Measurements from ENCODE around the gene LSAMP.
"Not testable (repeated sequence)": the region's sequence is repeated elsewhere in the genome, so short reads cannot be mapped to it uniquely, and the experiment has no call there.

Gene LSAMP

DNA sequence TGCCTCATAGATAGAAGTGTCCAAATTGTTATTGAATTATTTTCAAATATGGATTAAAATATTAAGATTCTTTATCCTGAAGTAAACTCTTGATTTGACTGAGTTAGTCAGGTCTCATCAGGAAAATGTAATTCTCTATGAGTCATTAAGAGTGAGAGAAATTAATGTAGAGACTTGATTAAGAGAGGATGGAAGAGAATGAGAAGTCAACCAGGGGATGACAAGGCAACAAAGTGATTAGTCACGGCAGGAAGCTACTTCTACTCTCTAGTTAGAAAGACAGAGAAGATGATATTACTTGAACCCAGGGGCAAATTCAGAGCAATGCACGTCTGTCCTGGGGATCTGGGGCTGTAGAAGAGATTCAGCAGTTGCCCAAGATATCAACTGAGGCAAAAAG is 202.5 kb downstream of the LSAMP start:
- DNase-seq: no peak

DNA sequence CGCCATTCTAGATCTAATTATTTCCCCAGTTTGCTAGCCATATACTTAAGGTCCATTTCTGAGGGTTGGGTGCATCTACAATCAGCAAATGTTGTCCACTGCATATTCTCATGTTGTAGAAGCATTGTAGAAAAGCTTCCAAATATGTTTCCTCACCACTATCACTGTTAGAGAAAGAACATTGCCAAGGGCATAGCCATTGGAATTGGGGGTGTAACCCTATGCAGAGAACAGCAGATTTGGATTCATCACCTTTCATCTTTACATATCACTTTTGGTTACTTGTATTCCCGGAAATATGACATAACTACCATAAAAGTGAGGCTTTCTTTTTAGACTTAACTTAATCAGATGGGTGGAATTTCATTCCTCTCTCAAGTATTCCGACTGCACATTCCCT is 203.6 kb downstream of the LSAMP start:
- no peak for DNase-seq

DNA sequence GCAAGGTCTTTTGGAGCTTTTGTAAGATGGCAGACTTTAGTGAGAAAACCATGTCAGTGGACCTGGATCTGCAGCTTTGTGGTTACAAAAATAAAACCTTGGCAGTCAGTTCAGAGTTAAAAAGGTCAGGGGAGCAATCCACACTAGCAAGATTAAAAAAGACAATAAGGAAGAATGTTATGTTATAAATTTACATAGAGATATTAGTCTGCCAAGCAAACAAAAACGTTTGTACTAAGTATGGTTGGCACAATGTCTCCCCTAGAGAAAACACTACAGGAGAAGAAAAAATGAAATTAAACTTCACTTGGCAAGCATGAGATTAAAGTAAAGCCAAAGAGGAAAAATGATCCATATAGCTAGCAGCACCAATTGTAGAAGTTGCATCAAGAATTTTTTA is 205.0 kb downstream of the LSAMP start:
- DNase-seq: no peak

DNA sequence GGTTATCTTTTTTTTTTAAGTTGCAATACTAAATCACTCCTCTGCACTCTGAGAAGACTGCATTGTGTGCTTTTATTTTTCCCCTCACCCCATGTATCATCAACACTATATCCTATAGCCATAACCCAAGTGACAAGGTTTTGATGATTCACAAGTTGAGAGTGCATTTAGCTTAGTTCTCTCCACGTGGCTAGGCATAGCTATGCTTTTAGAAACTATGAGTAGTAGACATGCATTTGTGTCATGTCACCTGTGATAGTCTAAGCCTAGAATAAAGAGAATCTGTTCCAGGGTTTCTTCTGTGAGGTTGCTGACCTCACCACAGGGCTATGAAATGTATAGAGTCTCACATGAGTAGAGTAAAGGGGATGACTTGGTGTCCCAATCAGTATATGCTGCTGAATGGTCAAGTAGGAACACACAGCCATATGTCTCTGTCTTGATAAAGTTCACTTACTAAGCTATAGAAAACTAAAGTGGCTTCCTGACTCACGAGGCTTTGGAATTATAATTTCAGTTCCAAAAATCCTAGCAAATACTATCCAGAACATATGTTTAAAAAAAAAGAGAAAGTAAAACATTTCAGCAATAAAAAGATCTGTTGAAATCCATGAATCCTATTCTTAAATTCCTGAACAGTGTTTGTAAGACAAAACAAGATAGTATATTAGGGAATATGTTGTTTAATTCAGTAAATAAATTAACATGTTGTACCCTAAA is 206.3 kb downstream of the LSAMP start:
- DNase-seq: no peak

DNA sequence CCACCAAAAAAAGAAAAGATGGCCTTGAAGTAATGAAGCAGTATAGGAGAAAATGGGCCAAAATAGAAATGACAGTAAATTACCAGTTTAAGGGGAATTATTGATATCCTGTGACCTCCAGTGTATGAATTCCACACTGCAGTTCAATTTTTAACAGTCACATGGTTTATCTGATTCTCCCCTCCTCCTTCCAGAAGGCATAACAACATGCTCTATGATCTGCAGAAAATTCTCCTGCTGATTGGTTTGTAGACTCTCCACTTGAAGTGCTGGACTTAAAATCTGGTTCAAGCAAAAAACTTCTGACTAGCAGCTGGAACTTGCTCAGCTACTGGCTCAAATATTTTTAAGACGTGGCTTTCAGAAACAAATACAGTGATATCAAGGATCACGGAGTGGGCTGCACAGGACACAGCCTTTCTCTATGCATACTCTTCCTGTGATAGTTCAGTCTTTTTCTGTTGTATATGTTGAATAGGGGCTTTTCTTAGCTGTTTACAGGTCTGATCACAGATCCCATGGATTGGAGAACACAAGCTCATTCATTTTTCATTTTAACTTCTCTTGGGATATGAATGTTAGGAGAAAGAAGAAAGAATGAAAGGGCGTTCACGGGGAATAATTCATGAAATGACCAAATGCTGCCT is 211.5 kb downstream of the LSAMP start:
- DNase-seq: no peak

DNA sequence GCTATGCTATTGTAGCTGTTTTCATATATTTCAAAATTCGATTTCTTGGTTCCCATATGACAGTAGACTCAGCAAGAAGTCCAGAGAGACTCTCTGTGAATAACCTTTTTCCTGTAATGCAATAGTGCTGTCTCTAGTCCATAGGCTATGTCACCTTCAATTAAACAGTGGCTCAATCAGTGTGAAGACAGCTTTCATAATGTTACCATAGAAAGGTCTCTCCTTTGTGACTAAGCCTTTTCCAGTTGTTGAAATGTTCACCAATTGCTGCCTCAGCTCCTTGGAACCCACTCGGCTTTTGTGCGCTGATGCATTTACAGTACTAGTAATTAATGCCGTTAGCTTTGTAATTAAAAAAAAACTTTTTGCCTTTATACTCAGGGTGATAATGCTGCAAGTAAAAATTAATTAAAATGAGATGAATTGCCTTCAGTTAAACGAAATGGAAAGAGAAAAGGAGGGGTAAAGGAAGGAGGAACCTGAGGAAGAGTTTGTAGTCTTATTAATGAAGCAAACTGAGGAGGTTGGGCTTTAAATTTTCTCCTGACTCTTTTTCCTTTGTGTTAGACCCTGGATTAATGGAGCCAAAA is 214.8 kb downstream of the LSAMP start:
- DNase-seq: no peak

DNA sequence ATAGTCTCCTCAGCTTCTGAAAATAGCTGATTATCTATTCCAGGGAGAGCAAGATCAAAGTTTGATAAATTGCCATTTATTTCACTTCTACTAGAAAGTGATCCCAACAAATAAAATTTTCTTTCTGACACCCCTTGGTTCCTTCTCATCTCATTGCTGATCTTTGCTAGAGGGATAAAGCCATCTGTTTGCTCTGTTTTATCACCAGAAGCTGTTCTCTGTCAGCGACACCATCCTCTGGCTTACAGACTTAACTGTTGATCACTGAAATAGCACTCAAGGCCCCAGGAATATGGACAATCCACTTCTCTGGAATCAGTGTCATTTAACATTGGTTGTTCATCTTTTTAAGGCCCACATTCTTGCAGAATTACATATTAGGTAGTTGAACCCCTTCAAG is 219.0 kb downstream of the LSAMP start:
- DNase-seq: no peak

DNA sequence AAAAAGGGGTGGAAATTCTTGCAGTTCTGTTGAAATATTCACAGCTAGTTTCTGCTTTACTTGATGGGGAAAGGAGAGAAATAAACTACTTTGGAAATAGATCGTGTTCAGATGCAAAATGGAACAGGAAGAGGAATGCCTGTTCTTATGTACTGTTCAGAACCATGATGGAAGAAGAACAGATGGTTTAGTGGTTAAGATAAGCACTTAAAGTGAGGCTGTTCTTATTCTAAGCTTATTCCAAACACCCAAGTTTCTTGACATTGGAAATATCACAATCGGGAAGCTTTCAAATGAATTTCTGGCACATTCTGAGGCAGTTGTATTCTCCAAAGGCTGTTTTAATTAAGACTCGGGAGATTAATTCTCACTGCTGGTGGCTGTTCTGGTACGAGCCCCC is 228.5 kb downstream of the LSAMP start:
- DNase-seq: no peak

DNA sequence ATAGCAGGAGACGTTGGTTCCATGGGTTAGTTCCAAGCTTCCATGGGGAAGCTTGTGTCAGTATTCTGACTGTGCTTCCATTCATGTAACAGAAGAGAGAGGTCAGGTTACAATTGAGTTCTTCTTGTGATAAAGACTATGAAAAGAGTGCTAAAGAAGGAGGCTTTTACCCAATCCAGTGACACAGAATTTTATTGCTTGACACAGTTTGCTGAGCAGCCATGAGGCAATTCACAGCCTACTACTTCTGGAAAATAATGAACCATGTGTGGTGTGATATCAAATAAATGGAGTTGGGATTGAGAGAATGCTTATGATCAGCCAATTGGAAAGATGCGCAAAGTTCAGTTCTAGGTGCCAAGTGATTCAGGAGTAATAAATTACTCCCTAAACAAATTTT is 233.4 kb downstream of the LSAMP start:
- DNase-seq: no peak

DNA sequence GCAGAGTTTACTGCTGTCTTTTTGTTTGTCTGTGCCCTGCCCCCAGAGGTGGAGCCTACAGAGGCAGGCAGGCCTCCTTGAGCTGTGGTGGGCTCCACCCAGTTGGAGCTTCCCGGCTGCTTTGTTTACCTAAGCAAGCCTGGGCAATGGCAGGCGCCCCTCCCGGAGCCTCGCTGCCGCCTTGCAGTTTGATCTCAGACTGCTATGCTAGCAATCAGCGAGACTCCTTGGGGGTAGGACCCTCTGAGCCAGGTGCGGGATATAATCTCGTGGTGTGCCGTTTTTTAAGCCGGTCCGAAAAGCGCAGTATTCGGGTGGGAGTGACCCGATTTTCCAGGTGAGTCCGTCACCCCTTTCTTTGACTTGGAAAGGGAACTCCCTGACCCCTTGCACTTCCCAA is 236.5 kb downstream of the LSAMP start:
- not testable (repeated sequence) for DNase-seq

DNA sequence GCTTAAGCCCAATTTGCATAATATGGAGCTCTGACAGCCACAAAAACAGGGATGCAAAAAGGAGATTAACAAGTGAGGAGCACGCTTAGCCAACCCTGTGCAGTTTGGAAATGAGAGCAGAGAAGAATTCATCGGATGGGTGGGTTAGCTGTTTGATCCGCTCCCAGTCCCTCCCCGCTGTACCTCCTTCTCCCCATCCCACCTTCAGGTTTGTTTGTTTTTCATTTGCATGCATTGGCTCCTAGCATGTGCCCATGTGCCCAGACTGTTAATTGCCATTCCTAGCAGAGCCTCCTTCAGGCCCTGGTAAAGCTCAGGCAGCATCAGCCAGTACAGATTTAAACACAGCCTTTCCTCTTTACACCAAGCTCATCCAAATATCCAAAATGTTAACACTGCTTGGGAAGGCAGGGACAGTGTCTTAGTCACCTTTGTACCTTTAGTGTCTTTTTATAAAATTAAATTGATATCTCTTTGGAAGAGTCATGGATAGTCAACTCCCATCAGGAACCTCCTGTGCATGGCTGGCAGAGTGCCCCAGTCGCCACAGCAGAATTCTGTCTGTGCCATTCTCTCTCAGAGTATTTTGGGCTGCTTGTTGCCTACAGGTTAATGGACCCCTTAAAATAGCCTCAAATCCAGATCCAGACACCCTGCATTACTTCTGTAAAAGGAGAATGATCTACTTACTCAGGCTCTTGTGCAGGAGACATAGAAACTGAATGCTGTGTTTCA is 244.2 kb downstream of the LSAMP start:
- peak in 18 of 58 donors; percentile 1 to 34 (median 14) for DNase-seq

DNA sequence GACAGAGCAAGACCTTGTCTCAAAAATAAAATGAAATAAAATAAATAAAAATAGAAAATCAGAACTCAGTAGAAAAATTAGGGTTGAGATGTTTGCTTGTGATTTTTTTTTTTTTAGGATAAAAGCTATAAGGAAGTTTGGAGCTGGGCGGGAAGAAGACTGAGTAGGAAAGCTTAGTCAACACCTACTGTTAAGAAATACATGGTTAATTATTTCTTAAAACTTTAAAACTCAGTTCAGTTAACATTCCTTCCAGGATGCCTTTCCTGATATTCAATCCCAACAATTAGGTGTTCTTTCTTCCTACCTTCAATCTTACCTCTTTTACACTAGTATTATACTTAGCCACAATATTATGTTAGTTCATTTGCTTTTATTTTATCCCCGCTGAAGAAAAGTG is 246.2 kb downstream of the LSAMP start:
- DNase-seq: no peak

DNA sequence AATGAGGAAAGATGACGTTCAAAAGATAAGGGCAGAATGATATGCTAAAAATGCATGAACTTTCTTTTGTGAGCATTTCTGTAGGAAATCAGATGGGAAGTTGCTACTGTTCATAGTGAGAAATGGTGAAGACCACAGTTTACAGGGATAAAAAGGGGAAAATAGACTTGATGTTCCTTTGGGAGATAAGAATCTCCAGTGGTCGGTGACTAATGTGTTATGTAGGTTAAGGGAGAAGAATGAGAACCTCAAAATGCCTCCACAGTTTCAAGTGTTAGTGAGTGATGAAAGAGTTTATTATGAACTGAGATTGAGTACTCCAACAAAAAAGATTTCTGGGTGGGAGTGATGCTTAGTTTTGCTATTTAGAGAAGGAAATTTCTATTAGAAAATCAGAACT is 247.2 kb downstream of the LSAMP start:
- DNase-seq: no peak

DNA sequence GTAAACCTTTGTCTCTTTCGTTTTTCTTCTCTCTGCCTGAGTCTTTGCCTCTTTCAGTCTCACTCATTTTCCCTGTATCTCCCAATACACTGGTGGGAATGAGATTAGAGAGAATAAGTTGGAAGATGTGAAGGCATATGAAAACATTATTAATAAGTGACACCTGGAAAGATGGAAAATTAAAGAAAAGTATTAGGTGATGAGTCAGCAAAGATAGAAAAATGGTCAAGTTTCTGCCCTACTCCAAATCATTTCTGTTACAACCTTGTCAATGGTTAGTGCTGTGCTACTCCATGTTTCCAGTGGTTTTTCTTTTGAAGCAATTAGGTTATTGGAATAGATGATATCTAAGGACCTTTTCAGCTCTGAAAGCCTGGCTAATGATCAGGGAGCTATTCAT is 252.8 kb downstream of the LSAMP start:
- DNase-seq: no peak

DNA sequence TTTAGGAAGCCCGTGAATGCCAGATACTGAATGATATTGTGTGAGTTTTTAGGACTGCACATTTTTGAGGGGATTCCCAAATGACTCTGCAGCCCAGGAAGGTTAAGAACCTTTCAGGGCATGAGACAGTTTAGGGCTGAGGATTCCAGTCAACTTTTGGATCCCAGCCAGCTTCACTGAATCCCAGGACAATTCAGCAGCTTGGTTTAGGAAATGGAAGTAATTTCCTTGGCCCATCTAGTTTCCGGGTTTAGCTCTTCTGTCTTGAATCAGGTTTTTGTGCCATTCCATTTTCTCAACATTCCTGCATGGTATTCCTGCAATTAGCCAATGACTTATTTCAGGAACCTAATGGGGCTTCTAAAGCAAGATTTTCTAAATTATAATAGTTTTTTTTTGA is 253.9 kb downstream of the LSAMP start:
- DNase-seq: no peak

DNA sequence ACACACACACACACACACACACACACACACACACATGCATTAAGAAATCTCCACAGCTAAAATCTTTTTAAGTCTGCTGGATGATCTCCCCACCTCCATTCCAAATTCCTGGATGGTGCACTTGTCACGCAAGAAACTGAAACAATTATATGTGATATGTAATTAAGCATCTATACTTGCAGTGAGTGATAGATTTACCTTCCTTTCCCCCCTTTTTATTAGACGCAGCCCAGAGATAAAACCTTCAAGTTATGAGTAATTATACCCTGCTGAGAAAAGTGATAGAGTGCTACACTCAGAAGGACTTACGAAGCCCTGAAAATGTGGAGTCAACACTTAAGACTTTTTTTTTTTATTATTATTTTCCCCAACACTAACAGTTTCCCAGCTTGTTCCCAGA is 255.2 kb downstream of the LSAMP start:
- DNase-seq: no peak

DNA sequence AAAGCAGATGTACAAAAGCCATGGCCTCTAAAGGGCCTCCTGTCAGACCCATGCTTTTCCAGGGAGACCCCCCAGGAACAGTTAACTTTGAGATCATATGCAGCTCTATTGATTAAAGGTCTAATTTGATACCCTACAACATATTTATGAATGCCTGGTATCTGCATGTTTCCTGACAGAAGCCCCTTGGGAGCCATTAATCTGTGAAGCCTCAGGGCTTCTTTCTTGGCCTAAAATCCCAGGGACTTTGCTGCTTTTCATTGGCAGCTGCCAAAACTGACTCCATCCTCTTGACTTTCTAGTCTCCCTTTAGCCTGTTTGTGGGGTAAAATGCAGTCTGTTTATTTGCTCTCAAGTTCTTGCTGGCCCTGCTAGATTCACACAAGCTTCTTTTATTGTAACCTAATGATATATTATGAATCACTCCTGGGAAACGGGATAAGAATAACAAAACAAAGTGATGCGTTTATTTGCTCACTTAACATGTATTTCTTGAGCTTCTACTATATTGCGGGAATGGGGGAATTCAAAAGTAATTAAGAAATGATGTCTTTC is 257.0 kb downstream of the LSAMP start:
- no peak for DNase-seq

DNA sequence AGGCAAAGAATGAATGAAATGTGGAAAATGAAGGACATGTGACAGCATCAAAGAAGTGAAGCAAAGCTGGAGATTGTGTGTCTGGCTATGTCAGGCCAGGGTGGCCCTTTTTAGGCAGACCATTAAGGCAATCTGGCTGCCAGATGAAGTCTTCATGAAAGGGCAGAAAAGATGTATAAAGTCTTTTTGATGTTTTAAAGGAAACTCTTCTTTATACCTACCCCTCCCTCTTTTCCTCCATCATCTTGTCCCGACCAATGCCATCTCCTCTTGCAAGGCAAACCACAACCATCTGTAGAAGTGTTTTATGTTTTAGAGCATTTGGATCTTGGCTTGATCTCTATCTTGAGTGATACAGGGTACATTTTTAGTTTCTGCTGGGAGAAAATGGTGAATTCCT is 259.2 kb downstream of the LSAMP start:
- no peak for DNase-seq

DNA sequence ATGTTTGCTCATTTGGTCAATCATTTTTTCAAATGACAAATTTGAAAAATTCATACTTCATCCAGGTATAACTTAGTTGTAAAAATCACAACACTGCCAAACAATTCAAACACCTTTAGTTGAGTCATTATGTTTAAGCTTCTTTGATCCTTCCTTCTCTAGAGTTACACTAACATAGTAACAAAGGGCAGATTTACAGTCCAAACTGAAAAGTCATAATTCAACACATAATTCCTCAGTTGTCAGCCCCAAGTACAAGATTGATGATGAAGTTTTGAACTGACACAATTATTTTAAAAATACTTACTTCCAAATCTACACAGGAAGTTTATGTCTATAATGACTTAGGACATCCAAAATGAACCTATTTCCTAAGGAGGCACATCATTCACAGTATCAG is 264.1 kb downstream of the LSAMP start:
- DNase-seq: no peak

DNA sequence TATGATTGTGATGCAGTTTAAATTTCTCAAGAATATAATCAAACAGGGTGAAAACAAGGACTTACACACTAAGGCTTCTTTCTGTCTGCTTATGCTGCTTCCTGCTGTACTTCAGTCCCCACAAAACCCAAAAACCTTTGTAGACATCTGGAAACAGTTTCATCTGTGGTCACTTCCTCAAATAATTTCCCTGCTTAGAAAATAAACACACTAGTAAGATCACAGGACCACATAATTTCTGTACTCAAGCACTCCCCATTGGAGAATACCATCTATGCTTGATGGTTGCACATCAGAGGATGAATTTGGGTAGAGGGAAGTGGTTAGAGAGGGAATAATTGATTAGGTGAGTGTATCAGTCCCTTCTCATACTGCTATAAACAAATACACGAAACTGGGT is 266.2 kb downstream of the LSAMP start:
- DNase-seq: no peak

DNA sequence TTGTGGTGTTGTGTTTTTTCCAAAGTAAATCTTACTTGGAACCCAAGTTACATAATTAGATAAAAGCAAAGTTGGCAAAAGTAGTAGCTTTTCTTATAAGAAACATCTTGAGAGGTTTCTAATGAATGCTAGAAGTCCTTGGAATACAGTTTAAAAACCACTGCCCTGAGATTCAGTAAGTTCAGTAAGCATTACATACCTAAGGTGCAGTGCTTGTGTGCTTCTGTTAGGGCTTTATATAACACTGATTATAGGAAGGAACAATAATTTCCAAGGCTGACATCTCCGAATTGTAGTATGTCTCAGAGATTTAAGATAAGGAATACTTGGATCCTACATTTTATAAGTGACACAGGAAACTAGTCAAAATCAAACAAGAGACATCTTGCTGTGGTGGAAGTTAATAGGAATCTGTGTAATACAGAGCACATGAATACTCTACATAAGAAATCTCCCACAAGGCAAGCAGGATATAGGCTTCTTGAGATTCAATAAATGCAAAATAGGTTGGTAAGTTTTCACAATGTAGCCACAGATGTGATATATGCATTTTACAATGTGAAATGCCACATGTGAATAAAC is 268.2 kb downstream of the LSAMP start:
- no peak for DNase-seq

DNA sequence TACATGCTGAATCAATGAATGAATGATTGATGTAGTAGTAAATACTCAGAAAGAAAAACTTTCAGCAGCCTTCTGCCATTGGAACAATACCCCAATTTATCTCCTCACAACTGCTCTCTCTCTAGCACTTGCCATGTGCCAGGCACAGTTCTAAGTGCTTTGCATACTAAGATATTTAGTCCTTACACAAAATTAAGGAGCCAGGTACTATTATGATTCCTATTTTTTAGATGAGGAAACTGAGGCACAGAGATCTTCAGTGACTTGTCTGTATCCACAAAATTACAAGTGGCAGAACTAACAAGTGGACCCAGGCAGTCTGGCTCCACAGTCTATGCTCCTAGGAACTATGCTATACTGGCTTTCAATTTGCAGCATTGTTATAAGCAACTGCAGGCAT is 279.2 kb downstream of the LSAMP start:
- DNase-seq: peak in 4 of 58 donors; percentile 5 to 62 (median 22)
